Measurements from ENCODE around the gene HOMEZ. TPM values are rescaled to one million over a fixed set of nuclear protein-coding genes. Genes with fewer than 3 reads are reported as not detected.

HOMEZ gene
- total RNA-seq, 2 donors from 2014 or later: 8.5 to 10.1 TPM

DNA sequence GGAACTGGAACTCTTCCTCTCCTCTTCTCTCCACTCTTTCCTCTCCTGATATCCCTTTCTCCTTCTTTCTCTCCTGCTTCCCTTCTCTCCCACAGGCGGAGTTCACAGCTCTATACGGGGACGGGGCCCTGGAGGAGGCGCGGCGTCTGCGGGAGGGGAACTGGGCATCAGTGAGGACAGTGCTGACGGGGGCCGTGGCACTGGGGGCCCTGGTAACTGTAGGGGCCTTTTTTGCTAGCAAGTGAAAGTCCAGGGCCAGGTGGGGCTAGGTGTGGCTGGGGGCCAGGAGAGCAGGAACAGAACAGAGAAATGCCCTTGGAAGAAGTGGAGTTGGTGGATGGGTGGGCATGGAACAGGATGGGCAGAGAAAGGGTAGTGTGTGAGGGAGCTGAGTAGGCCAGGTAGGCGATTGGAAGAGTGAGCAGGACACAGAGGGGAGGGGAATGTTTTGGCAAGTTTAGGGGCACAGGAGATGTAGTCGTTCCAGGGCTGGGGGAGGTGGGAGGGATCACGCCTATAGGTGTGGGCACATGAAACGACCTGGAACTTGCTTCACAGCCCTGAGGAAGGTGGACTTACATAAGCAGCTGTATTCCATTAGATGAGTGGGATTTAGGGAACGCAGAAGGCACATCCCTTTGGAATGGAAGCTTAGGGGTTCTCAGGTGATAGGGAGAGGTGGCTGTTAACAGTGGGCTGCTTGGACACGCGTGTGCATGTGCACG, 23.0 kb upstream of the HOMEZ start:
- peak; percentile 42 for DNase-seq (ENCODE audit: low spot score)
- TF ChIP-seq, protein P1, sequence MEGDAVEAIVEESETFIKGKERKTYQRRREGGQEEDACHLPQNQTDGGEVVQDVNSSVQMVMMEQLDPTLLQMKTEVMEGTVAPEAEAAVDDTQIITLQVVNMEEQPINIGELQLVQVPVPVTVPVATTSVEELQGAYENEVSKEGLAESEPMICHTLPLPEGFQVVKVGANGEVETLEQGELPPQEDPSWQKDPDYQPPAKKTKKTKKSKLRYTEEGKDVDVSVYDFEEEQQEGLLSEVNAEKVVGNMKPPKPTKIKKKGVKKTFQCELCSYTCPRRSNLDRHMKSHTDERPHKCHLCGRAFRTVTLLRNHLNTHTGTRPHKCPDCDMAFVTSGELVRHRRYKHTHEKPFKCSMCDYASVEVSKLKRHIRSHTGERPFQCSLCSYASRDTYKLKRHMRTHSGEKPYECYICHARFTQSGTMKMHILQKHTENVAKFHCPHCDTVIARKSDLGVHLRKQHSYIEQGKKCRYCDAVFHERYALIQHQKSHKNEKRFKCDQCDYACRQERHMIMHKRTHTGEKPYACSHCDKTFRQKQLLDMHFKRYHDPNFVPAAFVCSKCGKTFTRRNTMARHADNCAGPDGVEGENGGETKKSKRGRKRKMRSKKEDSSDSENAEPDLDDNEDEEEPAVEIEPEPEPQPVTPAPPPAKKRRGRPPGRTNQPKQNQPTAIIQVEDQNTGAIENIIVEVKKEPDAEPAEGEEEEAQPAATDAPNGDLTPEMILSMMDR (IDR thresholded peaks at IDR 0.05): no peak
- H3K27ac ChIP-seq: no peak overlapping the region
- H3K36me3 ChIP-seq: peaks cover 29% of the 10 kb centered on the region
- H3K4me1 ChIP-seq: peaks cover 0 to 31% of the 10 kb centered on the region in 2 donors
- H3K9me3 ChIP-seq: no peaks in the 10 kb centered on the region
- H3K4me3 ChIP-seq: no peak overlapping the region
- H3K27me3 ChIP-seq: no peaks in the 10 kb centered on the region

DNA sequence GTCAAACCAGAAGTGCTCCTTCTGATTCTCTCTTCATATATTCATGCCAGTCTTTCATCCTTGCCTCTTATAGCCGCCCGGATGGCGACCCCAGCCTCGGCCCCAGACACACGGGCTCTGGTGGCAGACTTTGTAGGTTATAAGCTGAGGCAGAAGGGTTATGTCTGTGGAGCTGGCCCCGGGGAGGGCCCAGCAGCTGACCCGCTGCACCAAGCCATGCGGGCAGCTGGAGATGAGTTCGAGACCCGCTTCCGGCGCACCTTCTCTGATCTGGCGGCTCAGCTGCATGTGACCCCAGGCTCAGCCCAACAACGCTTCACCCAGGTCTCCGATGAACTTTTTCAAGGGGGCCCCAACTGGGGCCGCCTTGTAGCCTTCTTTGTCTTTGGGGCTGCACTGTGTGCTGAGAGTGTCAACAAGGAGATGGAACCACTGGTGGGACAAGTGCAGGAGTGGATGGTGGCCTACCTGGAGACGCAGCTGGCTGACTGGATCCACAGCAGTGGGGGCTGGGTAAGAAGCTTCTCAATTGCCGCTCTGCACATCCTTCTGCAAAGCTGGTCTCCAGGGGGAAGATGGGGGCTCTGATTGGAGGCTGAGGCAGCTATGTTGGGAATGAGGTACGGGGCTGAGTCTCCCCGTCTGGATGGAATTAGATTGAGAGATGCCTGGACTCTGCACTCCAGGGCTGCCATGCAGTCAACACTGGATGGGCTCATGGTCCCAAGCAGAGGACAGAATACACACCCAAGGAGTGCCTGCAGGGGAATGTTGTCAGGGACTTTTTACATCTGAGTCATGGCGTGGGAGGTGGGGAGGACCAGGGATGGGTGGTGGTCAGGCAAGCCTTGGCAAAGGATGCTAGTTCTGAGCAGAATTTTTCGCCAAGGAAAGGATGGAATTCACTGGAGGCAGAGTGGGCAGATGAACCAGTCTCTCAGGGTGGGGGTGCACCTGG, 22.0 kb upstream of the HOMEZ start:
- H3K9me3 ChIP-seq: no peaks in the 10 kb centered on the region
- peak overlapping the region; percentile 55 to 74 for H3K4me3 ChIP-seq
- peak overlapping the region in 1 of 2 donors; percentile 86 for H3K27ac ChIP-seq
- H3K36me3 ChIP-seq: peaks cover 29% of the 10 kb centered on the region
- DNase-seq (ENCODE audit: low spot score): peak; percentile 54
- H3K4me1 ChIP-seq: peaks cover 0 to 34% of the 10 kb centered on the region in 2 donors
- TF ChIP-seq, protein P1 (IDR thresholded peaks at IDR 0.05): no peak
- H3K27me3 ChIP-seq: no peaks in the 10 kb centered on the region

DNA sequence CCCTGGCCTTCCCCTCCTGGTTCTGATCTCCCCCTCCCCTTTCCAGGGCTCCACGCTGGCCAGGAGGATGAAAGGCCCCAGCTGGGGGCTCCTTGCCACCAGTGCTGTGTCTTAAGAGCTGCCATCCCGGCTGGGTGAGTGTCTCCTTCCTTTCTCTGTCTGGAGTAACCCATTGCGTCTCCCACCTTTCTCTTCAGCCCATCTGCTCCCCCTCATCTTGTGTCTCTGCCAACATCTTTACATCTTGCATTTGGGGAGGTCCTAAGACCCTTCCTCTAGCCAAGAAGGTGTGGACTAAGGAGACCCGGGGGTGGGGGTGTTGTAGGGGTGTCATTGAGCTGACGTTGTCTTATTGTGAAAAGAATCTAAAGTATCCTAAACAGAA, 21.2 kb upstream of the HOMEZ start:
- Histone ChIP-seq H3K36me3 (peaks cover 29% of the 10 kb centered on the region), H3K27ac (peak overlapping the region; percentile 86 to 89), H3K27me3 (no peaks in the 10 kb centered on the region), H3K9me3 (no peaks in the 10 kb centered on the region), H3K4me1 (peaks cover 0 to 39% of the 10 kb centered on the region in 2 donors), H3K4me3 (peak overlapping the region; percentile 55 to 74)
- no peak for DNase-seq (ENCODE audit: low spot score)
- TF ChIP-seq, protein P1 (IDR thresholded peaks at IDR 0.05): no peak

DNA sequence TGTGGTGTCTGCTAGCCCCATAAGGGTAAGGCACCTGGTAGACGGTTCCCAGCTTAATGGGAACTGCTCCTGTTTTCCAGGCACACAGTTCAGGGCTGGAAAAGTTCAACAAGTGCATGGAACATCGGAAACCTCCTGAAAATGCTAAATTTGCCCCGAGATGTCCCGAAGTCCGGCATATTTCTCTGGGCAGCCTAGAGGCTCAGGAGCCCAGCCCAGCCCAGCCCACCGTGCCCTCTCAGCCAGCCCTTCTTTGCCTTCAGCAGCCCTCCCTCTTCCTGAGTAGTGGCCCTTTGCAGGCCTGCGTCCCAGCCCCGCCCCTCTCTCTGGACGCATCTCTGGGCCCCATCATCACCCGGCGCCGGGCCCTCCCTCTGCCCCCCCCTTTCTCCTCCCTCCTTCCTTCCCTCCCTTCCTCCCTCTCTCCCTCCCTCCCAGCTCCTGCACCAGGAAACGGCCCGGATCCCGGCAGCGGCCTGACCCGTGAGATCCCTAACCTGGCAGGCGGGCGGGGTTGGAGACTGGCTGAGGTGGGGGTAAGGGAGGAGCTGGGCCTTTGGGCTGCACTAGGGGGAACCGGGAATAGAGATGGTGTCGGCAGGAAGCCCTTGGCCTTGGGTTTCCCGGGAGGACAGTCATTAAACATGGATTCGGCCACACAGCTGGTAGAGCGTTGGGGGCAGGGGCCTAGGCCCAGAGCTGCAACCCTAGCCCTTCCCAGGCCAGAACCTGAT, 20.6 kb upstream of the HOMEZ start, which contains the start of gene BCL2L2:
Gene BCL2L2 (plus strand): TSS at position 422 of the 734 bp plus-strand sequence. CDS start 935 bp downstream, outside the sequence.
- Histone ChIP-seq H3K4me1 (peaks cover 0 to 39% of the 10 kb centered on the region in 2 donors), H3K36me3 (peaks cover 29% of the 10 kb centered on the region), H3K4me3 (peak within 1 kb of the TSS; percentile 55 to 74), H3K9me3 (no peaks in the 10 kb centered on the region), H3K27ac (peak within 1 kb of the TSS; percentile 86 to 89), H3K27me3 (no peaks in the 10 kb centered on the region)
- DNase-seq (ENCODE audit: low spot score): peak; percentile 93
- TF ChIP-seq, protein P1 (IDR thresholded peaks at IDR 0.05): no peak
